Measurements from ENCODE around the gene MAMDC2.

DNA sequence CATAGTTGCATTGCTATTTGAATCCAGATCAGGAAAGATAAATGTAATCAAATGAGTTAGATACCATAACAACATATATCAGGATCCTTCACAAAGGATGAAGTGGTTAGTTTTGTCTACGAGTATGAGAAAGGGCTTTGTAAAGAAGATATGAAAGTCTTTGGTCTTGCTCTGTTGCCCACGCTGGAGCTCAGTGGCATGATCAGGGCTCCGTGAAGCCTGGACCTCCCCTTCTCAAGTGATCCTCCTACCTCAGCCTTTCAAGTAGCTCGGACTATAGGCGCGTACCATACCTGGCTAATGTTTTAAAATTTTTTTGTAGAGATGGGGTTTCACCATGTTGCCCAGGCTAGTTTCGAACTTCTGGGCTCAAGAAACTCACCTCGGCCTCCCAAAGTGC lies 217.0 kb downstream of the MAMDC2 start:
- TF ChIP-seq, protein P1, sequence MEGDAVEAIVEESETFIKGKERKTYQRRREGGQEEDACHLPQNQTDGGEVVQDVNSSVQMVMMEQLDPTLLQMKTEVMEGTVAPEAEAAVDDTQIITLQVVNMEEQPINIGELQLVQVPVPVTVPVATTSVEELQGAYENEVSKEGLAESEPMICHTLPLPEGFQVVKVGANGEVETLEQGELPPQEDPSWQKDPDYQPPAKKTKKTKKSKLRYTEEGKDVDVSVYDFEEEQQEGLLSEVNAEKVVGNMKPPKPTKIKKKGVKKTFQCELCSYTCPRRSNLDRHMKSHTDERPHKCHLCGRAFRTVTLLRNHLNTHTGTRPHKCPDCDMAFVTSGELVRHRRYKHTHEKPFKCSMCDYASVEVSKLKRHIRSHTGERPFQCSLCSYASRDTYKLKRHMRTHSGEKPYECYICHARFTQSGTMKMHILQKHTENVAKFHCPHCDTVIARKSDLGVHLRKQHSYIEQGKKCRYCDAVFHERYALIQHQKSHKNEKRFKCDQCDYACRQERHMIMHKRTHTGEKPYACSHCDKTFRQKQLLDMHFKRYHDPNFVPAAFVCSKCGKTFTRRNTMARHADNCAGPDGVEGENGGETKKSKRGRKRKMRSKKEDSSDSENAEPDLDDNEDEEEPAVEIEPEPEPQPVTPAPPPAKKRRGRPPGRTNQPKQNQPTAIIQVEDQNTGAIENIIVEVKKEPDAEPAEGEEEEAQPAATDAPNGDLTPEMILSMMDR (IDR thresholded peaks at IDR 0.05; ENCODE audit: insufficient read depth, low read depth, low read length) = no peak
- TF ChIP-seq EZH2 (IDR thresholded peaks at IDR 0.05; ENCODE audit: insufficient read depth, low read length) = no peak

Data from astrocyte (in vitro differentiated cells and primary cell).